ENCODE measurements around the gene ZNF423. TPM values are rescaled to one million over a fixed set of nuclear protein-coding genes. Genes with fewer than 3 reads are reported as not detected.

Gene ZNF423
- total and polyA plus RNA-seq, 9 of the 15 experiments (the other 6 are each of a cell fraction or from before 2014, with no cell fraction given): not detected

- FAIRE-seq (no peak), DNase-seq (ENCODE audit: extremely low read depth in 1 of 4, low spot score in 3 of 4) (no peak), ATAC-seq (no peak)
- WGBS (ENCODE audit: insufficient coverage, low coverage, missing lambda C conversion rate): 3% methylated on average over 16 of the region's 16 CpGs
- ChIA-PET POLR2A (no interaction called here), CTCF (ENCODE audit: low intra/inter-chr PET ratio) (no interaction called here)
- Histone ChIP-seq H3K4me2 (ENCODE audit: insufficient read depth, low read length) (no peak overlapping the region), H3K36me3 (ENCODE audit: control insufficient read depth, insufficient read depth, low read length) (no peaks in the 10 kb centered on the region), H3K27me3 (ENCODE audit: control insufficient read depth in 2 of 2, insufficient read depth in 2 of 2, low read length in 2 of 2) (peaks cover 31 to 78% of the 10 kb centered on the region in 2 experiments; a peak in 4 of 5 replicates), H3K4me1 (replicated peaks in 1 of 2; ENCODE audit: control insufficient read depth in 2 of 2, insufficient read depth in 2 of 2, low read length in 2 of 2) (peaks cover 0 to 10% of the 10 kb centered on the region in 2 experiments; a peak in 1 of 5 replicates), H2AFZ (ENCODE audit: low read depth, low read length) (no peak overlapping the region), H3K9me3 (replicated peaks; ENCODE audit: control insufficient read depth, insufficient read depth, low read depth, low read length) (no peaks in the 10 kb centered on the region), H3K27ac (ENCODE audit: extremely low read depth, low read depth, low read length) (no peak overlapping the region), H3K9ac (ENCODE audit: insufficient read depth in 1 of 2, low read depth in 2 of 2, low read length in 2 of 2) (no peak overlapping the region), H3K79me2 (ENCODE audit: control insufficient read depth, insufficient read depth, low read length) (no peaks in the 10 kb centered on the region), H4K20me1 (replicated peaks; ENCODE audit: control insufficient read depth, insufficient read depth, low read length) (peaks cover 13% of the 10 kb centered on the region), H3K9me1 (ENCODE audit: control insufficient read depth, insufficient read depth, low read length) (no peaks in the 10 kb centered on the region), H3K4me3 (no peak overlapping the region)
- intact Hi-C loops (cut with micrococcal nuclease) (no loop called here), in situ Hi-C loops (cut with MboI) (no loop called here)
- BruUV-seq (replicated peaks): no TSS peak
- TF ChIP-seq ZBTB9 (CRISPR knock-in tag; IDR thresholded peaks at IDR 0.05) (no peak), ZNF280A (IDR thresholded peaks at IDR 0.05; ENCODE audit: low read depth, partially characterized antibody) (no peak), KLF16 (IDR thresholded peaks at IDR 0.05) (no peak), FOXM1 (IDR thresholded peaks at IDR 0.05; ENCODE audit: low read depth) (no peak), FOXM1 (CRISPR knock-in tag; IDR thresholded peaks at IDR 0.05; ENCODE audit: low read depth) (no peak), FOS (IDR thresholded peaks at IDR 0.05; ENCODE audit: extremely low read depth, insufficient read length) (no peak), ARHGAP35 (IDR thresholded peaks at IDR 0.05; ENCODE audit: partially characterized antibody) (no peak), TEAD1 (CRISPR knock-in tag; IDR thresholded peaks at IDR 0.05) (no peak), RBFOX2 (IDR thresholded peaks at IDR 0.05; ENCODE audit: low read depth, low read length) (no peak), E2F5 (CRISPR knock-in tag; IDR thresholded peaks at IDR 0.05) (no peak), NCOR1 (IDR thresholded peaks at IDR 0.05) (no peak), TSHZ1 (CRISPR knock-in tag; IDR thresholded peaks at IDR 0.05) (no peak), BMI1 (IDR thresholded peaks at IDR 0.05; ENCODE audit: low read length) (no peak), ZNF551 (CRISPR knock-in tag; IDR thresholded peaks at IDR 0.05) (no peak), SLC30A9 (CRISPR knock-in tag; IDR thresholded peaks at IDR 0.05) (no peak), ZNF696 (CRISPR knock-in tag; conservative IDR thresholded peaks at IDR 0.05) (no peak), MEF2A (IDR thresholded peaks at IDR 0.05; ENCODE audit: control insufficient read depth, low read depth, low read length) (no peak)
Observed at GRCh38 chr16:49637511-49637910, 218.4 kb downstream of the ZNF423 start.
